NCI-H226 (cell line): Measurements from ENCODE around the gene MINDY4.
A peak's percentile ranks its signal among the peaks of the same experiment; 100 is the strongest.

Source experiments
- DNase-seq: peaks from one replicate; pipeline ENCODE4 v3.0.0-alpha.2; 2015

The MINDY4 gene

GRCh38 chr7:30905078-30906012 is 134.1 kb downstream of the MINDY4 start:
- DNase-seq, result no peak

- DNase-seq, result peak; percentile 37
Observed at GRCh38 chr7:30906014-30906413, 134.8 kb downstream of the MINDY4 start.

DNA sequence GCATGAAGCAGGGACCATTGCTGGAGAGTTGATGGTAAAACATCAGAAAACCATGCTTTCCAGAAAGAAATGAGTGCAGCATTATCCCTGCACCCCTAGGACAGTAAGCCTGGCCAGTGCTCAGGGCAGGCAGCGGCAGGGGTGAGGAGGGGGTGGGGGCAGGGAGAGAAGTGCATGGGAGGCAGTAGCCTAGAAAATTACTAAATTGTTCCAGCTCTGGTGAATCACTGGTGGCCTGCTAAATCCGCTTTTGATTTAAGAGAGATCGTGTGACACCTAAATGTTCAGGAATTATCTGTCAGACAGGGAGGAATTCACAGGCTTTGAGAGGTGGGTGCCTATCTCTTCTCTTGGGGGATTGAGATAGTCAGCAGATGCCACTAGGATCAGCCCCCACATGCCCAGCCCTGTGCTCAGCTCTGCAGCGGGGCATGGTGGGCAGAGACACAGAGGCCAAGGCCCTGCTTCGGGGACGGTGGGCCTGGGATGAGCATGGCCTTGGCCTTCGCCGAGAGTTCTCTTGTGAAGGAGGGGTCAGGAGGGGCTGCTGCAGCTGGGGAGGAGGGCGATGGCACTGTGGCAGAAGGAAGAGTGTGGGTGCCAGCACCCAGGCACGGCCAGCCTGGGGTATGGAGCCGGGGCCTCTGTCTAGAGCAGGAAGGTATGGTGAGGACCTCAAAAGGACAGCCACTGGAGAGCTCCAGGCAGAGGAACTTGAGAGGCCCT is 135.5 kb downstream of the MINDY4 start:
- DNase-seq, result no peak

DNA sequence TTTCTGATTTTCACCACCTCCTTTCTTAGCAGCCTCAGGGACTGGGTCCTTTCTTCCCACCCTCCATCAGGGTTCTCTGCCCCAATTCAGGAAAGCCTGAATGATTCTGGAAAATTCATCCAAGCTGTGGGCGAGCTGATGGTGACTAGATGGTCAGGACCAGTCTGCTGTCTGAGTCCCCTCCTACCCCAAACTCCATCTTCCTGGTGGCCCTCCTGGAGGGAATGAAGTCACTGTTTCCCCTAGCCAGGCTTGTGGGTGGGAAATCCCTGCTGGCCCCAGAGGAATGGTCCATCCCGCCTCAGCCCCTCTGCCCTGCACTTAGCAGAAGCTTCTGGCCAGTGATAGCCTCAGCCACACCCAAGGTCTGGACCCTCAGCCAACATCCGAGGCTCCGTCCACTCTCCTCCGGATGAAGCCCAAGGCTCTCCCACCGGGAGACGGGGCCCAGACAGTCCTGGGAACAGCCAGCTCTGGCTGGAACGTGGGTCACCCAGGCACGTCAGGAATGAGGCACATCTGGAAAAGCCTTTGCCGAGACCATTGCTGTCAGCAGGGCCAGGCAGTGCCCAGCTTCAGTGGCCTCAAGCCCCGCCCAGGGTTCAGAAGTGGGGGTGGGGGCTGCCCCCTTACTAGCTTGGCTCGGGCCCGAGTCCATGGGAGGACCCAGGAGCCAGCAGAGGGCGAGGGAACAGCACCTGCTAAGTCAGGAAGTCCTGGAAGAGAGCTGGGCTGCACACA is 136.5 kb downstream of the MINDY4 start:
- DNase-seq, result no peak

DNA sequence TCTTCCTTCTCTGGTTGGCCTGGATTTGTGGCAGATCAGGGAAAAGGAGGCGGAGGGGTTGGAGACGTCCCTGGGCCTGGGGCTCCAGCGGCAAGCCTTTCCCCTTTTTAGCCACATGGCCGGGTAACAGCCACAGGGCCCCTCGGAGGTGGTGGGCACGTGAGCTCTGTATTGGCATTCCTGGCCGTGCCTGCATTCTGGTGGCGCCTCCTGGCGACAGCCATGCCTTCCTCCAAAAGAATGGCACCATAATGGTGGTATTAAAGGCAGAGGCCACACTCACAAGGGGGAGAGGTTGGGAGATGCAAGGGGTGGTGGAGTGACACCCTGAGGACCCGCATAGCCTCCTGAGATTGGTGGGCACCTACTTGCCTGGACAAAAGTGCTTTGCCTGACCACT is 137.5 kb downstream of the MINDY4 start:
- no peak for DNase-seq

DNA sequence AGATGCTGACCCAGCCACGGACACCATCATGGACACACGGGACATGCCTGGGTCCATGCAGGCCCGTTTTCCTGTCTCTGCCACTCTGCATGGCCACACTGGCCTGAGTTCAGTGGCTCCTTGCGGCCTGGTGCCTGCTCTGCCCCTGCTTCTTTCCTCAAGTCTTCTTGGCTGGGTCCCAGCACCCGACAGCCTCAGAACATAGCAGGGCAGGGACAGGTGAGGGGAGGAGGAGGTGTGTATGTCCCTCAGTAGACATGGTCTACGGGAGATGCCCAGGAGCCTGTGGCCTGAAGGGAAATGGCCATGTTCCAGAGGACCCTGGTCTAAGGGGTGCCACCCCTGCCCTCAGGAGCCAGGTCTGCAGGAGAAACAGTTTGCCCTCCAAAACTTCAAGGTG is 138.2 kb downstream of the MINDY4 start:
- no peak for DNase-seq

GRCh38 chr7:30910411-30911073 is 139.3 kb downstream of the MINDY4 start:
- DNase-seq, result no peak

- DNase-seq, result no peak
Observed at GRCh38 chr7:30911133-30911532, 139.9 kb downstream of the MINDY4 start.

DNA sequence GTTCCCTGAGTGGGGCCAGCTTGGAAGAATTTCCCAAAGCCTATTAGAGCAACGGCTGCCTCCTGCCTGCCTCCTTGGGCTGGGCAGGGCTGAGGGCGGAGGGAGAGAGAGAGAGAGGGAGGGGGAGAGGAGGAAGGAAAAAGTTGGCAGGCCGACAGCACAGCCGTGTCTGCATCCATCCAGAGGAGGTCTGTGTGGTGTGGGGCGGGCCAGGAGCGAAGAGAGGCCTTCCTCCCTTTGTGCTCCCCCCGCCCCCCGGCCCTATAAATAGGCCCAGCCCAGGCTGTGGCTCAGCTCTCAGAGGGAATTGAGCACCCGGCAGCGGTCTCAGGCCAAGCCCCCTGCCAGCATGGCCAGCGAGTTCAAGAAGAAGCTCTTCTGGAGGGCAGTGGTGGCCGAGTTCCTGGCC is 140.3 kb downstream of the MINDY4 start, which contains the start of gene AQP1:
Gene AQP1 (plus strand): TSS at position 293 of the 409 bp plus-strand sequence. CDS start 57 bp downstream, at position 350.
- no peak for DNase-seq

- no peak for DNase-seq
Observed at GRCh38 chr7:30912021-30912730, 141.0 kb downstream of the MINDY4 start.

GRCh38 chr7:30912731-30912985 is 141.4 kb downstream of the MINDY4 start:
- DNase-seq, result no peak

- no peak for DNase-seq
Observed at GRCh38 chr7:30912986-30913811, 142.0 kb downstream of the MINDY4 start.

- DNase-seq, result no peak
Observed at GRCh38 chr7:30913821-30914515, 142.8 kb downstream of the MINDY4 start.

DNA sequence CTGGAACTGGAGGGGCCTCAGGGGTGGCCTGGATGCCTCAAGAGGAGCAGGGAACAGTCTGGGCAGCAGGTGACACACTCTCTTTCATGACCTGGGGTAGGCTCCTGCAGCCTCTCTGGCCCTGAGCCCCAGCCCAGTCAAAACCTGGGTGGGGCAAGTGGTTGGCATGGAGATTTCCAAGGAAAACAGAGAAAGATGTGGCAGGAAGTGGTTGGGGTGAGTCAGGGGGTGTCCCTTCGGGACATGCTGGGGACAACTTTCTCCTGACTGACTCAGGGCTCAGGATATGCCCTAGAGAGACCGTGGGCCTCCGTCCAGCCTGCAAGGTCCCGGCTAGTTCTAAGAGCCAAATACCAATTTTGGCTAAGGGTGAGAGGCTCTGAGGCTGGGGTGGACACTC is 143.4 kb downstream of the MINDY4 start:
- peak; percentile 48 for DNase-seq

GRCh38 chr7:30915005-30915601 is 143.9 kb downstream of the MINDY4 start:
- peak; percentile 49 for DNase-seq

- DNase-seq, result no peak
Observed at GRCh38 chr7:30915751-30916150, 144.5 kb downstream of the MINDY4 start.

GRCh38 chr7:30916255-30916654 is 145.0 kb downstream of the MINDY4 start:
- DNase-seq, result no peak

- no peak for DNase-seq
Observed at GRCh38 chr7:30916767-30917166, 145.6 kb downstream of the MINDY4 start.

GRCh38 chr7:30917216-30917893 is 146.1 kb downstream of the MINDY4 start:
- DNase-seq, result no peak

DNA sequence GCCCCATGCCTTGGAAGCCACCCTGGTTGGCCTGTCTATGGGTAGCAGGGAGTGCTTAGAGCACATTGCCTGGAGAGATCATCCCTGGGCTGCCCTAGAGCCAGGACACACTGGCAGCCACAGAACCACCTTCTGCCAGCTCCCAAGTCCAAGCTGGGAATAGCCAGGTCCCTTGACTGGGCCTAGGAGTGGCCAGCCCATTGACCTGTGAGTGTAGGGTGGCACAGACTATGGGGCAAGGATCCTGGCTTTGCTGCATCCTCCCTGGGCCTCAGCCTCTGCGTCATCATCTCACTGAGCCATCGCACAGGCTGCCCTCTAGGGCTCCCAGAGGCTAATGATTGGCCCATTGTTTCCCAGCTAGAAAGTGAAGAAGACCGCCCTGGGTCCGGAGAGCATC is 147.5 kb downstream of the MINDY4 start:
- DNase-seq, result no peak
